ENCODE data around the gene NAV2.
"Not testable (repeated sequence)": the region's sequence is repeated elsewhere in the genome, so short reads cannot be mapped to it uniquely, and the experiment has no call there.

Gene NAV2

GRCh38 chr11:19954899-19955298 lies 242.3 kb downstream of the NAV2 start:
- no peak for DNase-seq (ENCODE audit: low read depth)

GRCh38 chr11:19955660-19956059 lies 243.0 kb downstream of the NAV2 start:
- DNase-seq (ENCODE audit: low read depth): no peak

GRCh38 chr11:19956228-19956627 lies 243.6 kb downstream of the NAV2 start:
- DNase-seq (ENCODE audit: low read depth): no peak

- no peak for DNase-seq (ENCODE audit: low read depth)
These were observed 244.8 kb downstream of the NAV2 start for GRCh38 chr11:19957294-19957943.

- no peak for DNase-seq (ENCODE audit: low read depth)
These were observed 245.6 kb downstream of the NAV2 start for GRCh38 chr11:19958204-19958603.

- no peak for DNase-seq (ENCODE audit: low read depth)
These were observed 246.6 kb downstream of the NAV2 start for GRCh38 chr11:19959210-19959609.

GRCh38 chr11:19959648-19960059 lies 247.0 kb downstream of the NAV2 start:
- DNase-seq (ENCODE audit: low read depth): no peak

GRCh38 chr11:19960410-19960809 lies 247.8 kb downstream of the NAV2 start:
- DNase-seq (ENCODE audit: low read depth): not testable (repeated sequence)

GRCh38 chr11:19961225-19961624 lies 248.6 kb downstream of the NAV2 start:
- DNase-seq (ENCODE audit: low read depth): no peak

GRCh38 chr11:19962053-19962800 lies 249.6 kb downstream of the NAV2 start:
- DNase-seq (ENCODE audit: low read depth): no peak

- no peak for DNase-seq (ENCODE audit: low read depth)
These were observed 250.2 kb downstream of the NAV2 start for GRCh38 chr11:19962801-19963175.

- DNase-seq (ENCODE audit: low read depth): no peak
These were observed 251.2 kb downstream of the NAV2 start for GRCh38 chr11:19963697-19964387.

GRCh38 chr11:19966441-19966840 lies 253.8 kb downstream of the NAV2 start:
- no peak for DNase-seq (ENCODE audit: low read depth)

- DNase-seq (ENCODE audit: low read depth): no peak
These were observed 254.3 kb downstream of the NAV2 start for GRCh38 chr11:19966927-19967326.

- DNase-seq (ENCODE audit: low read depth): no peak
These were observed 255.2 kb downstream of the NAV2 start for GRCh38 chr11:19967787-19968186.

- DNase-seq (ENCODE audit: low read depth): no peak
These were observed 256.2 kb downstream of the NAV2 start for GRCh38 chr11:19968860-19969259.

GRCh38 chr11:19970944-19971343 lies 258.3 kb downstream of the NAV2 start:
- DNase-seq (ENCODE audit: low read depth): peak; percentile 7

GRCh38 chr11:19972091-19972490 lies 259.5 kb downstream of the NAV2 start:
- DNase-seq (ENCODE audit: low read depth): no peak

- DNase-seq (ENCODE audit: low read depth): no peak
These were observed 260.0 kb downstream of the NAV2 start for GRCh38 chr11:19972651-19973050.

GRCh38 chr11:19973136-19973635 lies 260.5 kb downstream of the NAV2 start:
- no peak for DNase-seq (ENCODE audit: low read depth)

GRCh38 chr11:19974886-19975285 lies 262.2 kb downstream of the NAV2 start:
- DNase-seq (ENCODE audit: low read depth): no peak

- DNase-seq (ENCODE audit: low read depth): no peak
These were observed 262.9 kb downstream of the NAV2 start for GRCh38 chr11:19975414-19975990.
